WERI-Rb-1 (cell line): Measurements from ENCODE around the gene AATF.
"Not testable (repeated sequence)": the region's sequence is repeated elsewhere in the genome, so short reads cannot be mapped to it uniquely, and the experiment has no call there.

Experiments
- DNase-seq: peaks from one replicate; pipeline ENCODE4 v3.0.0-alpha.2; 2020
- H3K27ac ChIP-seq: fragments of 250-450 bp; sonication (Bioruptor Pico); 2 replicates; pipeline ENCODE4 v1.5.1; 2020; ENCODE audit warnings: mild to moderate bottlenecking, moderate library complexity
- H3K27me3 ChIP-seq: fragments of 250-450 bp; sonication (Bioruptor Pico); 2 replicates; pipeline ENCODE4 v1.5.1; 2021; ENCODE audit warnings: mild to moderate bottlenecking, low read depth, moderate library complexity; ENCODE audit not compliant: insufficient read depth, severe bottlenecking
- H3K36me3 ChIP-seq: fragments of 250-450 bp; sonication (Bioruptor Pico); 2 replicates; pipeline ENCODE4 v1.5.1; 2020; ENCODE audit warnings: mild to moderate bottlenecking, moderate library complexity
- H3K4me3 ChIP-seq: 2 replicates; pipeline ENCODE4 v1.5.1; 2011; ENCODE audit warnings: low read depth, mild to moderate bottlenecking, control low read depth, low read length
- H3K9me3 ChIP-seq: fragments of 250-450 bp; sonication (Bioruptor Pico); 2 replicates; pipeline ENCODE4 v1.5.1; 2021; ENCODE audit warnings: mild to moderate bottlenecking, moderate library complexity; ENCODE audit not compliant: severe bottlenecking
- CTCF ChIP-seq: IDR thresholded peaks from 2 replicates; pipeline ENCODE4 v1.5.1; 2011; ENCODE audit warnings: low read depth, mild to moderate bottlenecking, control low read depth, inconsistent platforms, low read length

Gene AATF

DNA sequence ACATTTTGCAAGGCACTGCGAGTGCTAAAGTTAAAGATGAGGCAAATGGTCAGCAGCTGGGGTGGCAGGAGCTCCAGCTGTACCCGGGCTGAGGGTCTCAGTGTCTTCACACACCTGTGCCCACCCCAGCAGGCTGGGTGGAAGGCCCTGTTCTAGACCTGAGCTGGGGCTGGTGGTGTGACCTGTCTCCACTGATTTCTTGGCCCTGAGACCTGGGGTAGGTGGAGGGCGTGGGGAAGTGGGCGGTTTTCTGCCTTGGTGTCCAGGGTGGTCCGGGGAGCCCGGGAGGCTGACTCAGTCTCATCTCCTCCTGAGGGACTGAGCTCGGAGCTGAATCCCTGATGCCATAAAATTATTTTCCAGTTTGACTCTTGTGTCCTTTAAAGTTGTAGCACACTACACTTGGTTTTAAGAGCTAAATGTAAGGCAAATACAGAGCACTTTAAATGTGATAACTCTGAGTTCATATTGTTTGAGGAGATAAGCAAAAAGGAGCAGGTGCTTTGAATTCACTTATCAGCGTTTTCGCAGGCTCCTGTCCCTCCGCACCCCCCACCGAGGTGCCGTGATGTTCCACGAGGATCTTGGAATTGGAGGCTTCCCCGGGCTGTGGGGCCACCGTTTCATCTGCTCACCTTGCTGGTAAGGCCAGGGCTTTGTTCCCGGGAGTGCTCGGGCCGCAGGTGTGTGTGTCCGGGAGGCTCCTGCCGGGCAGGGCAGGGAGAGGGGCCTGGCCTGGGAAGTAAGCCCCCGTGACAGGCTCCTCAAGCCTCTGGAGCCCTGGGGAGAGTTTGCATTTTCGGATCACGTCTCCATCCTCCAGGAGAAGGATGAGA, 117.0 kb downstream of the AATF start:
- H3K27ac ChIP-seq: no peak overlapping the region
- H3K9me3 ChIP-seq: no peaks in the 10 kb centered on the region
- H3K27me3 ChIP-seq: no peaks in the 10 kb centered on the region
- no peak for DNase-seq
- TF ChIP-seq CTCF: no peak
- no peak overlapping the region for H3K4me3 ChIP-seq
- no peaks in the 10 kb centered on the region for H3K36me3 ChIP-seq

DNA sequence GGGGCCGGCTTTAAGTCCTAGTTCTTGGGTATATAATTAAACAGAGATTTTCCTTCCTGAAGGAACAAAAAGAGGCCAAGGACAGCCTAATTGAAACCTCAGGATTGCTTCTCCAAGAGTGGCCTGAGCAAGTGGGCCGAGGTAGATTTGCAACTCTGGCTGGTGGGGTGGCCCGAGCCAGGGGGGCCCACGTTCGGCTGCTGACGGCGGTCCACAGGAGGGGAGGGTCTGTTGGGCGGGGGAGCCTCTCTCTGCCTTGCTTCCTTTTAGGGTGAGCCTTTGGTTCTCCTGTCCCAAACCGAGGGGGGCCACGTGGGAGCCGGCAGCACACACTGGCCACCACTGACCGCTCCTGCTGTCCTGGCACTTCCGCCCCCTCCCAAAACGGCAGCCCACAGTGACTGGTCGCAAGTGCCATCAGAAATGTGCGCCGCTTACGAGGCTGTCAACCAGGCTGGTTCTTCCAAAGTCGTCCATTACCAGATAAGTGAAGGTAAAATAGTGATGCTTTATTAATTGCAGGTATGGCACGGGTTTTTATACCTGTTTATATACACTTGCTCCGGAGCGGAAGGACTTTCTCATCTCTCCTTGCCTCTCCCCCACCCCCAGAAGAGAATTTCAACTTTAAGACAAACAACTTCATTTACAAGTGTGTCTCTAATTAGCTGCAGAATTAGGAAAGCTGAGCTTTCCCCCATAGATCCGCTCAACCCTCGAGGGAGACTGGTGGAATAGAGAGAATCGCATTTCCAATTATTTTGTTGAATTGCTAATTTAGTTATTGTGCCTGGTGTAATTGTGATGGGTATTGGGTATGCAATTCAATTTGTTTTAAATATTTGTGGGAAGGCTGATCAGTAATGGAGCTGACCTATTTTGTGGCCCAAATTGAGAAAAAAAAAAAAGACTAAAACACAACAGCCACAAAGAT, 117.8 kb downstream of the AATF start:
- no peak for TF ChIP-seq CTCF
- Histone ChIP-seq H3K27me3 (no peaks in the 10 kb centered on the region), H3K9me3 (no peaks in the 10 kb centered on the region), H3K4me3 (no peak overlapping the region), H3K36me3 (no peaks in the 10 kb centered on the region), H3K27ac (no peak overlapping the region)
- DNase-seq: no peak

GRCh38 chr17:37067555-37068111, 118.9 kb downstream of the AATF start:
- Histone ChIP-seq H3K27me3 (no peaks in the 10 kb centered on the region), H3K36me3 (no peaks in the 10 kb centered on the region), H3K4me3 (no peak overlapping the region), H3K9me3 (no peaks in the 10 kb centered on the region), H3K27ac (no peak overlapping the region)
- no peak for TF ChIP-seq CTCF
- DNase-seq: no peak

- Histone ChIP-seq H3K9me3 (no peaks in the 10 kb centered on the region), H3K27ac (no peak overlapping the region), H3K4me3 (no peak overlapping the region), H3K27me3 (no peaks in the 10 kb centered on the region), H3K36me3 (no peaks in the 10 kb centered on the region)
- DNase-seq: no peak
- no peak for TF ChIP-seq CTCF
These were observed 119.5 kb downstream of the AATF start for GRCh38 chr17:37068266-37068665.

DNA sequence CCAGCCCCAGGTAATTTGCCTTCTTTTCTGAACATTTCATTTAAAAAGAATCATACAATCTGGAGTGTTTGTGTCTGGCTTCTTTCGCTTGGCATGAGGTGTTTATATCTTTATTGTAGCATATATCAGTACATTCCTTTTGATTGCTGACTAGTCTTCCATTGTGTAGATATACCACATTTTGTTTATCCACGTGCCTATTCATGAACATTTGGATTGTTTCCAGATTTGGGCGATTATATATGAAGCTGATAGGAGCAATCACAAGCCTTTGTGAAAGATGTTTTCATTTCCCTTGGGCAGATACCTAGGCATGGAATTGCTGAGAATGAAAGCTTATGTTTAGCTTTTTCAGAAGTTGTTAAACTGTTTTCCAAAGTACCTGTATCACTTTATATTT, 120.3 kb downstream of the AATF start:
- H3K27ac ChIP-seq: no peak overlapping the region
- H3K4me3 ChIP-seq: no peak overlapping the region
- no peaks in the 10 kb centered on the region for H3K27me3 ChIP-seq
- H3K9me3 ChIP-seq: no peaks in the 10 kb centered on the region
- no peak for TF ChIP-seq CTCF
- DNase-seq: no peak
- no peaks in the 10 kb centered on the region for H3K36me3 ChIP-seq

DNA sequence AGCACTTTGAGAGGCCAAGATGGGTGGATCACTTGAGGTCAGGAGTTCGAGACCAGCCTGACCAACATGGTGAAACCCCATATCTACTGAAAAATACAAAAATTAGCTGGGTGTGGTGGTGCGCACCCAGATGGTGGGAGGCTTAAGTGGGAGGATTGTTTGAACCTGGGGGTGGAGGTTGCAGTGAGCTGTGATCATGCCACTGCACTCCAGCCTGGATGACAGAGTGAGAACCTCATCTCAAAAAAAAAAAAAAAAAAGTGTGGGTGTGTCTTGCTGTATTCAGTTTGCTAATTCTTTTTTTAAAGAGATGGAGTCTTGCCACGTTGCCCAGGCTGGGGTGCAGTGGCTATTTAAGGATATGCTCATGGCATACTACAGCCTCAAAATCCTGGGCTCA, 124.7 kb downstream of the AATF start:
- not testable (repeated sequence) for DNase-seq, H3K9me3 ChIP-seq, H3K27ac ChIP-seq, H3K4me3 ChIP-seq, H3K36me3 ChIP-seq, H3K27me3 ChIP-seq
